Ishikawa (cell line): ENCODE data around the gene TSHZ3.

ENCODE experiments used
- CEBPB ChIP-seq: IDR thresholded peaks from 2 replicates; pipeline ENCODE4 v1.6.1; 2012
- CREB1 ChIP-seq: IDR thresholded peaks from 2 replicates; pipeline ENCODE4 v1.6.1; 2012; ENCODE audit warnings: low read depth
- EGR1 ChIP-seq: IDR thresholded peaks from 2 replicates; pipeline ENCODE4 v1.6.1; 2012
- EP300 ChIP-seq: IDR thresholded peaks from 2 replicates; pipeline ENCODE4 v1.6.1; 2012; ENCODE audit warnings: borderline replicate concordance
- FOXM1 ChIP-seq: IDR thresholded peaks from 2 replicates; pipeline ENCODE4 v1.6.1; 2012; ENCODE audit warnings: low read depth, borderline replicate concordance
- NFIC ChIP-seq: IDR thresholded peaks from 2 replicates; pipeline ENCODE4 v1.6.1; 2012
- RAD21 ChIP-seq: IDR thresholded peaks from 2 replicates; pipeline ENCODE4 v1.6.1; 2012; ENCODE audit warnings: low read depth
- REST ChIP-seq: IDR thresholded peaks from 2 replicates; pipeline ENCODE4 v1.6.1; 2012; ENCODE audit warnings: low read depth, mild to moderate bottlenecking
- TAF1 ChIP-seq: IDR thresholded peaks from 2 replicates; pipeline ENCODE4 v1.6.1; 2012; ENCODE audit warnings: low read depth, mild to moderate bottlenecking
- TCF12 ChIP-seq: IDR thresholded peaks from 2 replicates; pipeline ENCODE4 v1.6.1; 2012; ENCODE audit warnings: low read depth
- TEAD4 ChIP-seq: IDR thresholded peaks from 2 replicates; pipeline ENCODE4 v1.6.1; 2012
- YY1 ChIP-seq: IDR thresholded peaks from 2 replicates; pipeline ENCODE4 v1.6.1; 2012; ENCODE audit warnings: low read depth
- ZBTB7A ChIP-seq: IDR thresholded peaks from 2 replicates; pipeline ENCODE4 v1.6.1; 2012; ENCODE audit warnings: low read depth
- TF ChIP-seq, protein P1 (sequence below): IDR thresholded peaks from 2 replicates; pipeline ENCODE4 v1.6.1; 2012
- TF ChIP-seq, protein P2 (sequence below): IDR thresholded peaks from 2 replicates; pipeline ENCODE4 v1.6.1; 2012

The TSHZ3 gene

DNA sequence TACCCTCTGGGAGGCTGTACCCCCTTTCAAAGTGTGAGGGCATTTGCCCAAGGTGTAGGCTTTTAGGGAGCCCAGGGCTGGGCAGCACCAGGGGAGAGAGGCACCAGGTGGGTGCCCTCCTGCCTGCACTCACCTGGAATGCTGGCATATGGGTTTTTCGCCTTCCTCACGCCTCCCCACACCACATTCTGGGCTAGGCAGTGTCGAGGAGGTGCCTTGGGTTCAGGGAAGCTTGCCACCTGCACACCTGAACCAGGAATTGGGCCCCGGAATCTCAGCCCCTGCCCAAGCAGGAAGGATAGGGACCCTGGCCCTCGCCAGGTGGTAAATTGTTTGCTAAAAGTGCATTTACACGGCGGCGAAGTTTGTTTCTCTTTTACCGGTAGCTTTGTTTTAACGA, 5.1 kb upstream of the TSHZ3 start:
- no peak for TF ChIP-seq ZBTB7A
- TF ChIP-seq YY1, result no peak
- TF ChIP-seq REST, result no peak
- TF ChIP-seq CEBPB, result no peak
- TF ChIP-seq EP300, result no peak
- TF ChIP-seq NFIC, result no peak
- TF ChIP-seq CREB1, result no peak
- TF ChIP-seq, protein P1, sequence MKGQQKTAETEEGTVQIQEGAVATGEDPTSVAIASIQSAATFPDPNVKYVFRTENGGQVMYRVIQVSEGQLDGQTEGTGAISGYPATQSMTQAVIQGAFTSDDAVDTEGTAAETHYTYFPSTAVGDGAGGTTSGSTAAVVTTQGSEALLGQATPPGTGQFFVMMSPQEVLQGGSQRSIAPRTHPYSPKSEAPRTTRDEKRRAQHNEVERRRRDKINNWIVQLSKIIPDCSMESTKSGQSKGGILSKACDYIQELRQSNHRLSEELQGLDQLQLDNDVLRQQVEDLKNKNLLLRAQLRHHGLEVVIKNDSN, result no peak
- TF ChIP-seq EGR1, result no peak
- TF ChIP-seq, protein P2, sequence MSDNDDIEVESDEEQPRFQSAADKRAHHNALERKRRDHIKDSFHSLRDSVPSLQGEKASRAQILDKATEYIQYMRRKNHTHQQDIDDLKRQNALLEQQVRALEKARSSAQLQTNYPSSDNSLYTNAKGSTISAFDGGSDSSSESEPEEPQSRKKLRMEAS, result no peak
- no peak for TF ChIP-seq TEAD4
- no peak for TF ChIP-seq FOXM1
- TF ChIP-seq RAD21, result no peak
- no peak for TF ChIP-seq TAF1
- no peak for TF ChIP-seq TCF12

- TF ChIP-seq EP300, result no peak
- no peak for TF ChIP-seq NFIC
- TF ChIP-seq EGR1, result no peak
- TF ChIP-seq, protein P2, result no peak
- TF ChIP-seq TCF12, result no peak
- TF ChIP-seq CEBPB, result no peak
- TF ChIP-seq, protein P1, result no peak
- TF ChIP-seq CREB1, result no peak
- TF ChIP-seq FOXM1, result no peak
- TF ChIP-seq REST, result no peak
- TF ChIP-seq ZBTB7A, result no peak
- no peak for TF ChIP-seq TEAD4
- TF ChIP-seq TAF1, result no peak
- TF ChIP-seq RAD21, result no peak
- TF ChIP-seq YY1, result no peak
Observed at GRCh38 chr19:31353833-31354232, 4.6 kb upstream of the TSHZ3 start.

- TF ChIP-seq TCF12 (no peak), NFIC (no peak), TEAD4 (no peak), CEBPB (no peak), YY1 (no peak), ZBTB7A (no peak), RAD21 (no peak), REST (no peak), EP300 (no peak), FOXM1 (no peak)
- TF ChIP-seq, protein P1, result no peak
Observed at GRCh38 chr19:31352782-31353651, 3.8 kb upstream of the TSHZ3 start.
